ENCODE measurements around the gene MLPH. TPM values are rescaled to one million over a fixed set of nuclear protein-coding genes. Genes with fewer than 3 reads are reported as not detected.

Gene MLPH
- total RNA-seq, 1 donor from 2014 or later: 14.8 TPM

- DNase-seq (ENCODE audit: extremely low spot score, unreplicated experiment): no peak
- Mint-ChIP-seq H3K9me3 (no peaks in the 10 kb centered on the region), H3K36me3 (no peaks in the 10 kb centered on the region), H3K4me1 (ENCODE audit: unreplicated experiment) (peaks cover 19% of the 10 kb centered on the region), H3K4me3 (no peak overlapping the region), H3K27me3 (no peaks in the 10 kb centered on the region), H3K27ac (no peak overlapping the region)
- TF ChIP-seq CTCF (conservative IDR thresholded peaks at IDR 0.05): no peak
Observed at GRCh38 chr2:237535385-237536082, 48.5 kb downstream of the MLPH start.

- H3K4me1 Mint-ChIP-seq (ENCODE audit: unreplicated experiment): peaks cover 19% of the 10 kb centered on the region
- TF ChIP-seq CTCF (conservative IDR thresholded peaks at IDR 0.05): no peak
- H3K27ac Mint-ChIP-seq: no peak overlapping the region
- DNase-seq (ENCODE audit: extremely low spot score, unreplicated experiment): no peak
- no peak overlapping the region for H3K4me3 Mint-ChIP-seq
- H3K27me3 Mint-ChIP-seq: no peaks in the 10 kb centered on the region
- H3K36me3 Mint-ChIP-seq: no peaks in the 10 kb centered on the region
- H3K9me3 Mint-ChIP-seq: no peaks in the 10 kb centered on the region
Observed at GRCh38 chr2:237536083-237536415, 49.0 kb downstream of the MLPH start.

- no peak for TF ChIP-seq CTCF (conservative IDR thresholded peaks at IDR 0.05)
- DNase-seq (ENCODE audit: extremely low spot score, unreplicated experiment): no peak
- Mint-ChIP-seq H3K27me3 (no peaks in the 10 kb centered on the region), H3K9me3 (no peaks in the 10 kb centered on the region), H3K36me3 (peaks cover 2% of the 10 kb centered on the region), H3K27ac (no peak overlapping the region), H3K4me3 (no peak overlapping the region), H3K4me1 (ENCODE audit: unreplicated experiment) (peaks cover 19% of the 10 kb centered on the region)
Observed at GRCh38 chr2:237536617-237537016, 49.6 kb downstream of the MLPH start.

- DNase-seq (ENCODE audit: extremely low spot score, unreplicated experiment): no peak
- H3K27ac Mint-ChIP-seq: no peak overlapping the region
- H3K9me3 Mint-ChIP-seq: no peaks in the 10 kb centered on the region
- no peaks in the 10 kb centered on the region for H3K27me3 Mint-ChIP-seq
- H3K4me1 Mint-ChIP-seq (ENCODE audit: unreplicated experiment): peaks cover 9% of the 10 kb centered on the region
- no peak for TF ChIP-seq CTCF (conservative IDR thresholded peaks at IDR 0.05)
- H3K4me3 Mint-ChIP-seq: no peak overlapping the region
- peaks cover 3% of the 10 kb centered on the region for H3K36me3 Mint-ChIP-seq
Observed at GRCh38 chr2:237538001-237538720, 51.1 kb downstream of the MLPH start.

GRCh38 chr2:237538901-237539300 lies 51.9 kb downstream of the MLPH start:
- H3K36me3 Mint-ChIP-seq: peaks cover 3% of the 10 kb centered on the region
- no peak for DNase-seq (ENCODE audit: extremely low spot score, unreplicated experiment)
- no peak overlapping the region for H3K27ac Mint-ChIP-seq
- no peak for TF ChIP-seq CTCF (conservative IDR thresholded peaks at IDR 0.05)
- H3K27me3 Mint-ChIP-seq: no peaks in the 10 kb centered on the region
- H3K4me1 Mint-ChIP-seq (ENCODE audit: unreplicated experiment): peaks cover 9% of the 10 kb centered on the region
- no peaks in the 10 kb centered on the region for H3K9me3 Mint-ChIP-seq
- H3K4me3 Mint-ChIP-seq: no peak overlapping the region
